Skeletal muscle satellite cell (primary cell): ENCODE measurements around the gene SLC30A2.

Experiments
- H3K27me3 ChIP-seq: 2 replicates; pipeline ENCODE4 v1.7.0; 2013; ENCODE audit warnings: low read length; ENCODE audit not compliant: control insufficient read depth, insufficient read depth
- H3K36me3 ChIP-seq: 2 replicates; pipeline ENCODE4 v1.7.0; 2013; ENCODE audit warnings: mild to moderate bottlenecking, control low read depth, low read length; ENCODE audit not compliant: insufficient read depth
- H3K4me1 ChIP-seq: 2 replicates; pipeline ENCODE4 v1.7.0; 2013; ENCODE audit warnings: low read length; ENCODE audit not compliant: control insufficient read depth, insufficient read depth
- H3K4me2 ChIP-seq: 2 replicates; pipeline ENCODE4 v1.7.0; 2013; ENCODE audit warnings: mild to moderate bottlenecking, low read length
- H3K4me3 ChIP-seq: 2 replicates; pipeline ENCODE4 v1.7.0; 2013; ENCODE audit warnings: low read length
- H3K9ac ChIP-seq: 2 replicates; pipeline ENCODE4 v1.7.0; 2013; ENCODE audit warnings: mild to moderate bottlenecking, low read depth, low read length, moderate library complexity
- H3K9me3 ChIP-seq: replicated peaks from 2 replicates; pipeline ENCODE4 v1.7.0; 2013; ENCODE audit warnings: mild to moderate bottlenecking, control low read depth, low read length

SLC30A2 gene

GRCh38 chr1:26067432-26067911 lies 21.6 kb upstream of the SLC30A2 start, which contains the start of gene TRIM63:
Gene TRIM63, minus strand, starts transcription at chr1:26067630. Its CDS starts 136 bp downstream, at chr1:26067494.
- Histone ChIP-seq H3K4me3 (no peak within 1 kb of the TSS), H3K36me3 (no peaks in the 10 kb centered on the region), H3K4me1 (no peaks in the 10 kb centered on the region), H3K9ac (no peak within 1 kb of the TSS), H3K4me2 (no peak within 1 kb of the TSS), H3K9me3 (no peaks in the 10 kb centered on the region), H3K27me3 (peaks cover 78% of the 10 kb centered on the region)

- Histone ChIP-seq H3K4me3 (no peak overlapping the region), H3K4me1 (no peaks in the 10 kb centered on the region), H3K9ac (no peak overlapping the region)
These were observed 20.9 kb upstream of the SLC30A2 start for GRCh38 chr1:26066857-26067256.

GRCh38 chr1:26066160-26066559 lies 20.2 kb upstream of the SLC30A2 start:
- Histone ChIP-seq H3K4me1 (no peaks in the 10 kb centered on the region), H3K4me2 (no peak overlapping the region), H3K9ac (no peak overlapping the region), H3K4me3 (no peak overlapping the region), H3K9me3 (no peaks in the 10 kb centered on the region), H3K36me3 (no peaks in the 10 kb centered on the region), H3K27me3 (peaks cover 77% of the 10 kb centered on the region)

More at GRCh38 chr1:26066857-26067256, 20.9 kb upstream of the SLC30A2 start:
- Histone ChIP-seq H3K36me3 (no peaks in the 10 kb centered on the region), H3K9me3 (no peaks in the 10 kb centered on the region), H3K4me2 (no peak overlapping the region), H3K27me3 (peaks cover 74% of the 10 kb centered on the region)

GRCh38 chr1:26064553-26064952 lies 18.6 kb upstream of the SLC30A2 start:
- Histone ChIP-seq H3K4me2 (no peak overlapping the region), H3K27me3 (peaks cover 77% of the 10 kb centered on the region), H3K36me3 (no peaks in the 10 kb centered on the region), H3K9me3 (no peaks in the 10 kb centered on the region), H3K9ac (no peak overlapping the region), H3K4me3 (no peak overlapping the region), H3K4me1 (no peaks in the 10 kb centered on the region)

- Histone ChIP-seq H3K4me2 (no peak overlapping the region), H3K9ac (no peak overlapping the region)
These were observed 15.1 kb upstream of the SLC30A2 start for GRCh38 chr1:26060832-26061574.

GRCh38 chr1:26059906-26060305 lies 14.0 kb upstream of the SLC30A2 start:
- Histone ChIP-seq H3K9ac (no peak overlapping the region), H3K36me3 (no peaks in the 10 kb centered on the region), H3K9me3 (no peaks in the 10 kb centered on the region), H3K4me1 (no peaks in the 10 kb centered on the region), H3K4me3 (no peak overlapping the region), H3K4me2 (no peak overlapping the region), H3K27me3 (peaks cover 77% of the 10 kb centered on the region)

More at GRCh38 chr1:26060832-26061574, 15.1 kb upstream of the SLC30A2 start:
- H3K27me3 ChIP-seq, result peaks cover 81% of the 10 kb centered on the region
- no peaks in the 10 kb centered on the region for H3K4me1 ChIP-seq
- H3K4me3 ChIP-seq, result no peak overlapping the region
- no peaks in the 10 kb centered on the region for H3K36me3 ChIP-seq
- no peaks in the 10 kb centered on the region for H3K9me3 ChIP-seq

- Histone ChIP-seq H3K9ac (no peak overlapping the region), H3K36me3 (no peaks in the 10 kb centered on the region), H3K4me1 (no peaks in the 10 kb centered on the region), H3K4me2 (no peak overlapping the region), H3K4me3 (no peak overlapping the region), H3K9me3 (no peaks in the 10 kb centered on the region), H3K27me3 (peaks cover 78% of the 10 kb centered on the region)
These were observed 12.2 kb upstream of the SLC30A2 start for GRCh38 chr1:26058052-26058595.

- no peak overlapping the region for H3K4me2 ChIP-seq
- no peaks in the 10 kb centered on the region for H3K4me1 ChIP-seq
- H3K36me3 ChIP-seq, result no peaks in the 10 kb centered on the region
- H3K9me3 ChIP-seq, result no peaks in the 10 kb centered on the region
- no peak overlapping the region for H3K4me3 ChIP-seq
- H3K27me3 ChIP-seq, result peaks cover 75% of the 10 kb centered on the region
- no peak overlapping the region for H3K9ac ChIP-seq
These were observed 11.3 kb upstream of the SLC30A2 start for GRCh38 chr1:26057189-26057588.

- H3K4me2 ChIP-seq, result no peak overlapping the region
- no peaks in the 10 kb centered on the region for H3K4me1 ChIP-seq
- H3K9ac ChIP-seq, result no peak overlapping the region
- no peak overlapping the region for H3K4me3 ChIP-seq
- peaks cover 75% of the 10 kb centered on the region for H3K27me3 ChIP-seq
- no peaks in the 10 kb centered on the region for H3K36me3 ChIP-seq
- H3K9me3 ChIP-seq, result no peaks in the 10 kb centered on the region
These were observed 9.1 kb upstream of the SLC30A2 start for GRCh38 chr1:26055041-26055440.

- Histone ChIP-seq H3K9me3 (no peaks in the 10 kb centered on the region), H3K4me1 (no peaks in the 10 kb centered on the region), H3K4me2 (no peak overlapping the region), H3K36me3 (no peaks in the 10 kb centered on the region), H3K4me3 (no peak overlapping the region), H3K9ac (no peak overlapping the region), H3K27me3 (peaks cover 75% of the 10 kb centered on the region)
These were observed 8.0 kb upstream of the SLC30A2 start for GRCh38 chr1:26053718-26054560.

- no peaks in the 10 kb centered on the region for H3K4me1 ChIP-seq
These were observed 4.3 kb upstream of the SLC30A2 start for GRCh38 chr1:26050248-26050640.

More at GRCh38 chr1:26050248-26050640, 4.3 kb upstream of the SLC30A2 start:
- H3K4me3 ChIP-seq, result no peak overlapping the region
- no peaks in the 10 kb centered on the region for H3K36me3 ChIP-seq
- no peaks in the 10 kb centered on the region for H3K9me3 ChIP-seq
- peaks cover 85% of the 10 kb centered on the region for H3K27me3 ChIP-seq
- H3K4me2 ChIP-seq, result no peak overlapping the region
- no peak overlapping the region for H3K9ac ChIP-seq
